Activated naive CD8-positive, alpha-beta T cell treated with anti-CD3 and anti-CD28 coated beads, Interleukin-2, amount 50 U/mL, for 16 hours (primary cell): ENCODE measurements around the gene COL19A1.

Source experiments
- DNase-seq: peaks from one replicate; pipeline ENCODE4 v3.0.0-alpha.2; 2020; ENCODE audit warnings: low read depth, low spot score

The COL19A1 gene

DNA sequence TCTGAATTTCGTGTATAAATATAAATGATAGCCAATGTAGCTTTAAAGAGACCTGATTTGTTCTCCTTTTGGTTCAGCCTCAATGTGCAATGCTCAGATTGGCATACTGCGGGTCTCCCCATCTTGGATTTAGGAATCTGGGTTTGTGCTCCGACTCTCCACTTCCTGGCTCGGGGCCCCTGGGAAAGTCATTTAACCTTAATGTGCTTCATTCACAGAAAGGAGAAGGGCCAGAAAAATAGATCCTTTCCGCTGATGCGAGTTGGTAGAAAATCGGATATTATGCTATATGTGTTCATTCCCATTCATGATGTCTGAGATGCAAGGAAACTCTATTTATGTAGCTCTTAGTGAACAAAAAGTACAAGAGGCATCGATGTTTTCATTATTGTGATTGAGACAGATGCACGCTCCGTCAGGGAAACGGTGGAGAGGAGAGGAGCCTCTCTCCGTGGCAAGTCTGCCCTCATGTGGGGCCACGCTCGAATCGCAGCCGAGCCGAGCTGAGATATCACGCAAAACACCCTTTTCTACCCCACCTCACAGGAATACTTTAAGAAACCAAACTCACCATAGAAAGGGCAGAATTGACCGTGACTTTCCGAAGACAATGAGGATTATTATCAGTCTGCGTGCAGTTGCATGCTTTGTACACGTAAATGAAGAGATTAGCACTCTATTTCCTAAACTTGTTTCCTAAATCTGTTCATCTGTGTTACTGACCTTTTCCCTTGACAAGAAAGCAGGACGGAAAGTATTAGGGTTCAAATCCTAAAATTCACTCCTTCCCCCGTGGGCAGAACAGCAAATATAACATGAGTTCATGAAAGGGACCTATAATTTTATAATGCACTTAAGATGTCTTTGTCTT, 300.0 kb downstream of the COL19A1 start:
- no peak for DNase-seq

DNA sequence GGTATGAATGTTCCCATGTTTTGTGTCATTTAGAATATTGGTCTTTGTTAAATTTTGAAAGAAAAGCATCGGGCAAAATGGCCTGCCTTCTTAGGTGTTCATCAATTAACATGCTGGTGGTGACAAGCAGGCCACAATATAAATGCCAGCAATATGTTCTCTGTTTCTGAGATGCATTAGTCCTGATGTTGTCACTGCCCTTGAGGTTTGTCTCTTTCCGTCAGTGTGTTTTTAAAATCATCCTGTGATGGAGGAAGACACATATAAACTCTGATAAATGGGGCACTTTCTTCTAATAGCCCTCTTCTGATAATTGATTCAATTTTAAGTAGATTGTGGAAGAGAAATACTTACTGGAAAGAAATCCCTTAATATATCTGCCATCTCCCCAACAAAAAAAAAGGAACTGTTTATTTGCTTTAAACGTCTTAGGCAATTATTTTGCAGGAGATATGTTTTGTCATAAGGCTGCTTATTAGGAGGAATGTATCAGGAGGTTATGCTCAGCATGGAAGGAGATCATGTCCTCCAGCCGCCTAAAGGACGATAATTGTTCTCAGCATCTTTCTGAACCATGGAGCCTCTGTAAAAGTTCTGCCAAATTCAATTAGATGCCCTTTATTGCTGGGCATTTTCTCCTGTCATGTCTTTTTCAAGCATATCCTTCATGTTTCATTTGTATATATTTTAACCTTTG, 302.5 kb downstream of the COL19A1 start:
- DNase-seq = no peak

- DNase-seq = no peak
Measured at GRCh38 chr6:70171236-70171635, 304.9 kb downstream of the COL19A1 start.

DNA sequence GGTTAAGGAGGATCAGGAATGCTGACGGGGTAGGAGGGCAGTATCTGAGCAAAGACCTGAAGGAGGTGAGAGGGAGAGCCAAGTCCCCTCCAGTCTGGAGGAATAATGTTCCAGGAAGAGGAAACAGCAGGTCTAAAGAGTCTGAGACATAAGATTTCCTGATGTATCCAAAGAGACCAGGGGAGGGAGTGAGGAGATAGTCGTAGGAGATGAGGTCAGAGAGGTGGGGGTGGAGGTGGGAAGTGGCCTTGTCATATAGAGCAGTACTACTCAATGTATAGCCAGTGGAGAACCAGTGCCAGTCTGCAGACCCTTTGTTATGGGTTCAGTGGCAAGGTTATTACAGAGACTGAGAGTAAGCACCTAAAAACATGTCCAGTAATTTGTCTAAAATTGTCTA, 305.9 kb downstream of the COL19A1 start:
- no peak for DNase-seq

- no peak for DNase-seq
Measured at GRCh38 chr6:70175770-70176169, 309.4 kb downstream of the COL19A1 start.

DNA sequence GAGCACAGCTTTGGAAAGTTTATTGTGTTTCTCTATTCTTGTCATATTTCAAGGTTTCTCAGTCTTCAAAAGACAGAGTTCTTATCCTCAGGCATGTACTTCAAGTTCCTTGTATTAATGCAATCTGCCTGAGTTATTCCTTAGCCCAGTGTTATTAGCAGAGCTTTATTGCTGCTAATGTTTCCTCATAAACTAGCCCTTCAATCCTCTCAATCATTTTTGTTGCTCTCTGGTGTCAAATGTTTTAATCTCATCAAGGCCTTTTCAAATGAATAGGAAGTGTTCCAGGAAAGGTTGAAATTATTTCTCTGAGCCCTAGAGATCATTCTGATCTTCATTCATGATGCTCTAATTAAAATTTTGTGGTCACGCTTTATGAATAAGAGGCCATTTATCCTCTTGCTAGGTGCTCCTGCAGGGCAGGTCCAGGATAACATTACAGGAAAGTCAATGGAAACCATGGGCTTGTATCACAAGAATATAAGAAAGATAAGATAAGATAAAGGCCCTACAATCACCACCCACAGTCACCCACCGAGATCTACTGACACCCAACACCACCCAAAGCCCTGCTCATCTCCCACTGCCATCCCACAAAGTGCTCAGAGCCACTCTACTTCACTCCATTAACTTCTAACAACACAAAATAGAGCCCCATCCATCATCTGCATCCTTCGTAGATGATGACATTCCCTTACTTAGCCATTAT, 310.6 kb downstream of the COL19A1 start:
- no peak for DNase-seq

- no peak for DNase-seq
Measured at GRCh38 chr6:70180183-70180900, 314.0 kb downstream of the COL19A1 start.

DNA sequence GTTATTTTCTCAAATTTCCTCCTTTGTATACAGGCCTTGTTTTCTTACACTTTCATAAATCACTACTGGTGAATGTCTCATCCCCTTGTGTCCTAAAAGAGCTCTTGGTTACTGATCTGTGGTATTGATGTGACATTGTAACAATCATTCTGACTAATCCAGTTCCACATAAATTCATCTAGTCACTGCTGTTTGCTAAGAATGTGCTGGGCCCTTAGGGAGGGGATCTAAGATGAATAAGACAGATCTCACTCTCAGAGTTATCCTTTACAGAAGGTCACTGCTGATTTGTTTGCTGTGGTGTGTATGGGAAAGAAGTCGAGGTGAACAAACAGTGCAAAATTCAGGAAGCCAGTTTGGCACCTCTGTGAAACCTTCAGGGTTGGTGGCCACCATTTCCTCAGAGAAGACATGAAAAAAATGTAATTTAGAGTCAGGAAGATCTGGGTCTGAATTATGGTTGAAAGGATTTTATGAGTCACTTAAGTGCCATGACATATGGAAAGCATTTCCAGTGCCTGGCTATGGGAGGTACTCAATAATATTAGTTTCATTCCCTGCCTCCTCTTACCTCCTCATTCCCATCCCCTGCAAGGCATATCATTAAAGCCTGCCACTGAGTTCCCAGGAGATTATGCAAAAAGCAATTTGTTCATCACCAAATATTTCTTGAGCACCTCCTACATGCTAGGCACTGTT, 314.7 kb downstream of the COL19A1 start:
- DNase-seq = no peak

GRCh38 chr6:70183538-70183937, 317.2 kb downstream of the COL19A1 start:
- no peak for DNase-seq

DNA sequence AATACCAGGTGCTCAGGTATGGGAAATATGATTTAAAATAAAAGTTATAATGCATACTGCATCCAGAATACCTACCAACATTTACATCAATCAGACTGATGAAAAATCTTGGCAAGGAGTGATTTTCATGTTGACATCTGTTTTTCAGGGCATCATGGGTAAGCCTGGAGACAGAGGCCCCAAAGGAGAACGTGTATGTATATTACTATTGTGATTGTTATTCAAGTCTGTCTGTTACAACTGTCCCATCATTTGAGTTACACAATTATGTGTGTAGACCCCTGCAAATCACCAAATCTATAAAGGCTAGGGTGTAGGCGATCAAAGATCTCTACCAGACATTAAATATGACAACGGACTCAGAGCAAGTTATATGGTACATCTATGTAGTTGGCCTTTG, 318.4 kb downstream of the COL19A1 start:
- no peak for DNase-seq

- DNase-seq = no peak
Measured at GRCh38 chr6:70186461-70186860, 320.1 kb downstream of the COL19A1 start.

DNA sequence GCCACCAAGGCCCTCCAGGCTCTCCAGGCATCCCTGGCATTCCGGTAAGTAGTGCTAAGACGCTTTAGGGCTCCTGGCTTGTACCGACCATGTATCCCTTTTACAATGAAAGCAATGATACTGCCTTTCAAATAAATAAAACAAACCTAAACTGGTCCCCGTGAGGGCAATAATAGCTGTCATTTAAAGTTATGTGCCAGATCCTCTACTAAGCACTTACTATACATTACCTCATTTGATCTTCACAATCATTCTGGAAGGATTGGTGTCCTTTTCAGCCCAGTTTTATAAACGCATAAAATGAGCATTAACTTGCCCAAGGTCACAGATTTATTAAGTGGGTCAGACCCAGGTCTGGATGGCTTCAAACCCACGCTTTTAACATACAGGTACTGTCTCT, 321.8 kb downstream of the COL19A1 start:
- no peak for DNase-seq

DNA sequence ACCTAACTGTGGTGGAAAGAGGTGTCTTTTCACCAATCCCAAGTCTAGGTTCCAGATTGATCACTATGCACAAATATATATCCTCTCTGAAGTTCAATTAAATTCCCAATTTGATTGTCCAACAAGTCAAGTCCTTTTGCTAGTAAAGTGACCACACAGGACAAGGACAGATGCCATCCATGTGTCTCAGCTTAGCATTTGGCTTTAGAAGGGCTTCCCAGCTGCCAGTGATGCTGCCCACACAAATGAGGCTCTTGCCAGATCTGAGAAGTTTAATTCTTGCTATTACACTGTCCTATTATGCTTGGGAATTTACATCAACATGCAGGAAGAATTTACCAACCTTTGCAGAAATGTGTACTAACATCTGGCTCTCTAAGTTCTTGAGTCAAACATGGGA, 328.1 kb downstream of the COL19A1 start:
- no peak for DNase-seq

GRCh38 chr6:70196531-70196930, 330.2 kb downstream of the COL19A1 start:
- no peak for DNase-seq

DNA sequence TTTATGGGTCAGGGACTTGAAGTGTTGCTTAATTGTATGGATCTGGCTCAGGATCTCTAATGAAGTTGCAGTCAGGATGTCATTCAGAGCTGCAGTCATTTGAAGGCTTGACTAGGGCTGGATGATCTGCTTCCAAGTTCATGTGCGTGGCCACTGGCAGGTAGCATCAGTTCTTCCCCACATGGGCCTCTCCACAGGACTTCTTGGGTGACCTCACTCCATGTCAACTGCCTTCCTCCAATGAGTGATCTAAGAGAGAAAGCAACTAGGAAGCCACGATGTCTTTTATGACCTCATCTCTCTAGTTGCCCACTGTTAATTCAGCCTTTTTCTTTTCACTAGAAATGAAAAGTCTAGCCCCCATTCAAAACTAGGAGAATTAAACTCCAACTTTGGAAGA, 332.4 kb downstream of the COL19A1 start:
- DNase-seq = no peak

DNA sequence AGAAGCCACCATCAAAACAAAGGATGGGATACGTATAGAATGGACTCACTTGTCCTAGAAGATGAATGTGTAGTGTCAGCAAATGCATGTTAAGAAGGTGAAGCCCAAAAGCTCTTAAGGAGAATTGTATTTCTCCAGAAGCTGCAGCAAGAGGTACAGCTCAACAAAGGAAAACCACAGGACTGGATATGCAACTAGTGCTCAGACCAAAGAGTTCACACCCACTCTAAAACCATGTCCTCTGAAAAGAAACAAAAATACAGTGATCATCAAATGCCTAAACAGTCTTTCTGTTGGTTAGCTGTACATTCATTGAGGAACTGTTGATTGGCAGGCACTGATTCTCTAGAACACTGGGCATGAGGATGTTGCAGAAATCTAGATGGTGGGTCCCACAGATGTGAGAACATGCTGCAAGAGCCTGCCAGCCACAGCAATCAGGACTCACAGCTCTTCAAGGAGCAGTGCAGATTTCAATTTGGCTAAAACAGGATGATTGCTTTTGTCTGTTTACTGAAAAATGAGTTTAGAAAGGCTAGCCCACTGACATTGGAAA, 342.0 kb downstream of the COL19A1 start:
- no peak for DNase-seq

GRCh38 chr6:70210462-70210861, 344.1 kb downstream of the COL19A1 start:
- DNase-seq = no peak

DNA sequence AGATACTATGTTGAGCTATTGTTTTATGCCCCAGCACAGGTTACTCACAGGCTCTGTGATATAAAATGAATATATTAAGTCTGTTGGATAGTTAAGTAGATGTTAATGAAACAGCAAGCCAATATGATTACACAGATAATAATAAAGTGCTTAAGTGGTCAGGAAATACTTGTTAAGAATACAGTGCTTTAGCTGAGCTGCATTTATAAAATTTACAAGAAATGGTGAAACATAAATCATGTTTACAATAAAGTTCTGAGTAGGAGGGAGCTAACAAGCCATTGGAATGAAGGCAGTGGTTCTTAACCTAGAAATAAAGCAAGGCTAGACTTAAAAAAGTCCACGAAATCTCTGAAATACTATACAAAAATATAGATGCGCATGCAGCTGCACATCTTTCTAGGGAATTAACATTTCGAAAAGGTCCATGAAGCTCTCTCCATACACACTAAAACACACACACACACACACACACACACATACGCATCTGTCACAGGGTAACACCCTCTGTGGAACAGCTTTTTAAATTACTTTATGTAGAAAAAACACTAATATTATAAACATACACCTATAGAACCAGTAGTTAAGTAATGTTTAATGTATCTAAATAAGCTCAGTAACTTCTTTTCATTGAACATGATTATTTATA, 349.2 kb downstream of the COL19A1 start:
- no peak for DNase-seq

- DNase-seq = no peak
Measured at GRCh38 chr6:70216767-70217166, 350.4 kb downstream of the COL19A1 start.

GRCh38 chr6:70219943-70220613, 353.7 kb downstream of the COL19A1 start:
- DNase-seq = no peak
